Measurements from ENCODE around the gene GPRIN3.

GRCh38 chr4:89248879-89249281 lies 58.7 kb downstream of the GPRIN3 start:
- TF ChIP-seq, protein P1, sequence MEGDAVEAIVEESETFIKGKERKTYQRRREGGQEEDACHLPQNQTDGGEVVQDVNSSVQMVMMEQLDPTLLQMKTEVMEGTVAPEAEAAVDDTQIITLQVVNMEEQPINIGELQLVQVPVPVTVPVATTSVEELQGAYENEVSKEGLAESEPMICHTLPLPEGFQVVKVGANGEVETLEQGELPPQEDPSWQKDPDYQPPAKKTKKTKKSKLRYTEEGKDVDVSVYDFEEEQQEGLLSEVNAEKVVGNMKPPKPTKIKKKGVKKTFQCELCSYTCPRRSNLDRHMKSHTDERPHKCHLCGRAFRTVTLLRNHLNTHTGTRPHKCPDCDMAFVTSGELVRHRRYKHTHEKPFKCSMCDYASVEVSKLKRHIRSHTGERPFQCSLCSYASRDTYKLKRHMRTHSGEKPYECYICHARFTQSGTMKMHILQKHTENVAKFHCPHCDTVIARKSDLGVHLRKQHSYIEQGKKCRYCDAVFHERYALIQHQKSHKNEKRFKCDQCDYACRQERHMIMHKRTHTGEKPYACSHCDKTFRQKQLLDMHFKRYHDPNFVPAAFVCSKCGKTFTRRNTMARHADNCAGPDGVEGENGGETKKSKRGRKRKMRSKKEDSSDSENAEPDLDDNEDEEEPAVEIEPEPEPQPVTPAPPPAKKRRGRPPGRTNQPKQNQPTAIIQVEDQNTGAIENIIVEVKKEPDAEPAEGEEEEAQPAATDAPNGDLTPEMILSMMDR (IDR thresholded peaks at IDR 0.05), result no peak
- TF ChIP-seq POLR2A (IDR thresholded peaks at IDR 0.05), result no peak

Measured in stomach (tissue), 4 donors.